Spinal cord (tissue), 10 donors: Measurements from ENCODE around the gene LY6G6C. TPM values are rescaled to one million over a fixed set of nuclear protein-coding genes. Genes with fewer than 3 reads are reported as not detected.

ENCODE experiments used
- DNase-seq, 6 donors: peaks; one replicate each; pipeline versions ENCODE4 v3.0.0 to v3.0.0-alpha.2; 2013 to 2015; ENCODE audit warnings: low spot score in 6 of 6, low read depth in 4 of 6
- H3K27ac ChIP-seq: one replicate; pipeline ENCODE4 v1.5.1; 2013; ENCODE audit warnings: low read depth, low read length, control low read depth
- H3K27me3 ChIP-seq: one replicate; pipeline ENCODE4 v1.6.1; 2013; ENCODE audit warnings: low read length; ENCODE audit not compliant: control insufficient read depth, insufficient read depth
- H3K36me3 ChIP-seq: one replicate; pipeline ENCODE4 v1.6.1; 2013; ENCODE audit warnings: low read length; ENCODE audit not compliant: control insufficient read depth, insufficient read depth
- H3K4me1 ChIP-seq: one replicate; pipeline ENCODE4 v1.6.1; 2013; ENCODE audit warnings: low read length; ENCODE audit not compliant: control insufficient read depth, insufficient read depth
- H3K4me3 ChIP-seq: one replicate; pipeline ENCODE4 v1.5.1; 2013; ENCODE audit warnings: low read depth, low read length, control low read depth
- H3K9me3 ChIP-seq: one replicate; pipeline ENCODE4 v1.6.1; 2013; ENCODE audit warnings: low read length; ENCODE audit not compliant: control insufficient read depth, insufficient read depth
- WGBS: methylation state at CpG from one replicate; pipeline ENCODE4 v1.1.5; 2013; ENCODE audit warnings: missing lambda C conversion rate; ENCODE audit not compliant: insufficient coverage; 5-methylcytosine and 5-hydroxymethylcytosine counted together
- long read RNA-seq, 4 donors: transcript quantifications; one replicate each; lab custom pipeline, GENCODE V29; 2026
- polyA plus RNA-seq, 2 donors: library from polyadenylated mRNA; unstranded; fragments of 120-200 nt; gene quantifications; one replicate each; pipeline ENCODE4 v1.2.1, GENCODE V29; 2013; ENCODE audit not compliant: insufficient read length in 2 of 2
- total RNA-seq, 2 donors: library from RNA; depleted of rRNA in 1 of 2; stranded (reverse); fragments of 120-200 nt in 1 of 2; fragments of >200 nt in 1 of 2; gene quantifications; one replicate each; pipeline versions ENCODE4 v1.2.3 to v1.2.4, GENCODE V29; 2013 to 2014
- donor health status: healthy.

LY6G6C gene
- under 1 TPM in 1 of 2 donors, not detected in 1; 0.17 TPM for total RNA-seq
- polyA plus RNA-seq, result 1 to 10 TPM in 1 of 2 donors, under 1 TPM in 1; 0.71 to 1.2 TPM
- long read RNA-seq, donor 1, result 0 reads
- long read RNA-seq, donor 2, result 0 reads
- long read RNA-seq, donor 3, result 0 reads
- long read RNA-seq, donor 4, result 0 reads

GRCh38 chr6:31721351-31722020, at the start of gene LY6G6C:
LY6G6C (minus strand) TSS chr6:31721746; CDS start chr6:31721679, 67 bp downstream.
- Histone ChIP-seq H3K27ac (no peak within 1 kb of the TSS), H3K27me3 (no peaks in the 10 kb centered on the region), H3K9me3 (no peaks in the 10 kb centered on the region), H3K36me3 (peaks cover 32% of the 10 kb centered on the region), H3K4me3 (no peak within 1 kb of the TSS), H3K4me1 (peaks cover 3% of the 10 kb centered on the region)
- DNase-seq, result no peak
- 96% methylated on average over 3 of the region's 4 CpGs for WGBS

- no peaks in the 10 kb centered on the region for H3K9me3 ChIP-seq
- H3K27me3 ChIP-seq, result no peaks in the 10 kb centered on the region
- no CpG with 5 or more reads among the region's 2 CpGs for WGBS
- no peak for DNase-seq
- peaks cover 12% of the 10 kb centered on the region for H3K4me1 ChIP-seq
- H3K4me3 ChIP-seq, result no peak overlapping the region
- peaks cover 10% of the 10 kb centered on the region for H3K36me3 ChIP-seq
- no peak overlapping the region for H3K27ac ChIP-seq
Measured at GRCh38 chr6:31770860-31771259, 49.3 kb upstream of the LY6G6C start.

GRCh38 chr6:31769684-31770371, 48.3 kb upstream of the LY6G6C start:
- WGBS, result 58% methylated on average over 7 of the region's 12 CpGs

GRCh38 chr6:31768363-31769257, 47.1 kb upstream of the LY6G6C start:
- H3K9me3 ChIP-seq, result no peaks in the 10 kb centered on the region
- H3K4me1 ChIP-seq, result peaks cover 25% of the 10 kb centered on the region
- 88% methylated on average over 13 of the region's 18 CpGs for WGBS
- H3K27me3 ChIP-seq, result no peaks in the 10 kb centered on the region
- no peak overlapping the region for H3K4me3 ChIP-seq
- H3K36me3 ChIP-seq, result peaks cover 9% of the 10 kb centered on the region
- no peak for DNase-seq
- H3K27ac ChIP-seq, result no peak overlapping the region

More at GRCh38 chr6:31769684-31770371, 48.3 kb upstream of the LY6G6C start:
- Histone ChIP-seq H3K4me3 (no peak overlapping the region), H3K4me1 (peaks cover 17% of the 10 kb centered on the region), H3K27me3 (no peaks in the 10 kb centered on the region), H3K36me3 (peaks cover 9% of the 10 kb centered on the region), H3K27ac (no peak overlapping the region), H3K9me3 (no peaks in the 10 kb centered on the region)
- DNase-seq, result no peak

GRCh38 chr6:31767096-31767645, 45.6 kb upstream of the LY6G6C start:
- H3K9me3 ChIP-seq, result no peaks in the 10 kb centered on the region
- 100% methylated on average over 5 of the region's 6 CpGs for WGBS
- H3K36me3 ChIP-seq, result peaks cover 16% of the 10 kb centered on the region

GRCh38 chr6:31765910-31766794, 44.6 kb upstream of the LY6G6C start:
- WGBS, result 30% methylated on average over 34 of the region's 42 CpGs
- no peak overlapping the region for H3K27ac ChIP-seq
- H3K36me3 ChIP-seq, result peaks cover 22% of the 10 kb centered on the region
- no peaks in the 10 kb centered on the region for H3K9me3 ChIP-seq
- H3K4me3 ChIP-seq, result peak overlapping the region; percentile 34
- peak in 2 of 6 donors; percentile 34 to 40 for DNase-seq
- peaks cover 31% of the 10 kb centered on the region for H3K4me1 ChIP-seq
- no peaks in the 10 kb centered on the region for H3K27me3 ChIP-seq

More at GRCh38 chr6:31767096-31767645, 45.6 kb upstream of the LY6G6C start:
- peaks cover 31% of the 10 kb centered on the region for H3K4me1 ChIP-seq
- no peak overlapping the region for H3K4me3 ChIP-seq
- no peak overlapping the region for H3K27ac ChIP-seq
- no peak for DNase-seq
- H3K27me3 ChIP-seq, result no peaks in the 10 kb centered on the region

- no peaks in the 10 kb centered on the region for H3K9me3 ChIP-seq
- H3K27ac ChIP-seq, result no peak overlapping the region
- no peak for DNase-seq
- peaks cover 31% of the 10 kb centered on the region for H3K4me1 ChIP-seq
- WGBS, result 78% methylated on average over 3 of the region's 9 CpGs
- H3K36me3 ChIP-seq, result peaks cover 24% of the 10 kb centered on the region
- no peak overlapping the region for H3K4me3 ChIP-seq
- no peaks in the 10 kb centered on the region for H3K27me3 ChIP-seq
Measured at GRCh38 chr6:31765559-31765909, 44.0 kb upstream of the LY6G6C start.

GRCh38 chr6:31764198-31764597, 42.7 kb upstream of the LY6G6C start:
- Histone ChIP-seq H3K4me3 (no peak overlapping the region), H3K36me3 (peaks cover 32% of the 10 kb centered on the region), H3K27me3 (no peaks in the 10 kb centered on the region), H3K9me3 (no peaks in the 10 kb centered on the region), H3K27ac (peak overlapping the region; percentile 90), H3K4me1 (peaks cover 31% of the 10 kb centered on the region)
- WGBS, result 100% methylated on average over 1 of the region's 4 CpGs
- no peak for DNase-seq
